HEK293 (cell line): ENCODE results near the gene TK2.

Experiments used
- CTCF ChIA-PET: fragments of 350-600 bp; formaldehyde crosslinking; extraction: SDS; loops from one replicate; lab custom pipeline; 2021; ENCODE audit warnings: antibody characterized with exemption; lab: Yijun Ruan, JAX
- POLR2A ChIA-PET: fragments of 300-600 bp; formaldehyde crosslinking; extraction: SDS; loops from one replicate; lab custom pipeline; 2020; ENCODE audit warnings: antibody characterized with exemption, inconsistent platforms; lab: Yijun Ruan, JAX
- H3K27ac ChIP-seq: fragments of 200-500 bp; sonication (Bioruptor generic); 2 replicates; pipeline ENCODE4 v1.5.1; 2014; ENCODE audit warnings: low read depth, low read length, control low read depth, inconsistent platforms; ENCODE audit errors: extremely low read depth
- H3K36me3 ChIP-seq, 2 experiments: fragments of 200-500 bp in 1 of 2; sonication (Bioruptor generic) in 1 of 2; 1 replicate in 1 of 2; 2 replicates in 1 of 2; pipeline ENCODE4 v1.5.1; 2014 to 2017; ENCODE audit warnings: inconsistent platforms in 2 of 2, low read length in 2 of 2; ENCODE audit not compliant: control insufficient read depth in 2 of 2, insufficient read depth in 1 of 2
- H3K4me1 ChIP-seq: fragments of 200-500 bp; sonication (Bioruptor generic); 2 replicates; pipeline ENCODE4 v1.5.1; 2014; ENCODE audit warnings: mild to moderate bottlenecking, low read length, inconsistent platforms; ENCODE audit not compliant: control insufficient read depth, insufficient read depth
- H3K4me3 ChIP-seq: 2 replicates; pipeline ENCODE4 v1.5.1; 2011; ENCODE audit warnings: low read depth, mild to moderate bottlenecking, control low read depth, low read length, moderate library complexity
- H3K9me3 ChIP-seq: fragments of 200-500 bp; sonication (Bioruptor generic); 2 replicates; pipeline ENCODE4 v1.5.1; 2014; ENCODE audit warnings: low read depth, low read length, inconsistent platforms; ENCODE audit not compliant: control insufficient read depth, insufficient read depth
- GLI4 ChIP-seq: fragments of 450-650 bp; formaldehyde crosslinking; IDR thresholded peaks from 2 replicates; pipeline ENCODE4 v1.5.1; 2016; ENCODE audit warnings: missing biosample characterization, missing genetic modification characterization
- MEIS1 ChIP-seq: sonication (generic); formaldehyde crosslinking; IDR thresholded peaks from 2 replicates; pipeline ENCODE4 v1.8.1; 2022; ENCODE audit warnings: missing genetic modification reagents, mild to moderate bottlenecking, borderline replicate concordance
- PATZ1 ChIP-seq: fragments of 450-650 bp; formaldehyde crosslinking; IDR thresholded peaks from 2 replicates; pipeline ENCODE4 v1.5.1; 2016; ENCODE audit warnings: missing biosample characterization, missing genetic modification characterization
- SP7 ChIP-seq: fragments of 450-650 bp; formaldehyde crosslinking; IDR thresholded peaks from 2 replicates; pipeline ENCODE4 v1.5.1; 2016; ENCODE audit warnings: missing biosample characterization, missing genetic modification characterization
- ZNF132 ChIP-seq: fragments of 450-650 bp; formaldehyde crosslinking; IDR thresholded peaks from 2 replicates; pipeline ENCODE4 v1.5.1; 2017; ENCODE audit warnings: missing biosample characterization, missing genetic modification characterization, borderline replicate concordance
- ZNF169 ChIP-seq: fragments of 450-650 bp; formaldehyde crosslinking; IDR thresholded peaks from 2 replicates; pipeline ENCODE4 v1.5.1; 2016; ENCODE audit warnings: missing biosample characterization, missing genetic modification characterization
- ZNF211 ChIP-seq: fragments of 450-650 bp; formaldehyde crosslinking; IDR thresholded peaks from 2 replicates; pipeline ENCODE4 v1.5.1; 2016; ENCODE audit warnings: low read depth, missing biosample characterization, missing genetic modification characterization
- ZNF221 ChIP-seq: fragments of 450-650 bp; formaldehyde crosslinking; IDR thresholded peaks from 2 replicates; pipeline ENCODE4 v1.5.1; 2017; ENCODE audit warnings: missing biosample characterization, missing genetic modification characterization, borderline replicate concordance
- ZNF391 ChIP-seq: fragments of 450-650 bp; formaldehyde crosslinking; IDR thresholded peaks from 2 replicates; pipeline ENCODE4 v1.5.1; 2016; ENCODE audit warnings: low read depth, missing biosample characterization, missing genetic modification characterization, borderline replicate concordance
- ZNF394 ChIP-seq: fragments of 450-650 bp; formaldehyde crosslinking; IDR thresholded peaks from 2 replicates; pipeline ENCODE4 v1.5.1; 2016; ENCODE audit warnings: missing biosample characterization, missing genetic modification characterization, mild to moderate bottlenecking, moderate library complexity, borderline replicate concordance
- ZNF501 ChIP-seq: fragments of 450-650 bp; formaldehyde crosslinking; IDR thresholded peaks from 2 replicates; pipeline ENCODE4 v1.5.1; 2016; ENCODE audit warnings: missing biosample characterization, missing genetic modification characterization
- ZNF518A ChIP-seq: fragments of 450-650 bp; formaldehyde crosslinking; conservative IDR thresholded peaks from 2 replicates; pipeline ENCODE4 v1.5.1; 2016; ENCODE audit warnings: low read depth, missing biosample characterization, missing genetic modification characterization
- ZNF544 ChIP-seq: fragments of 450-650 bp; formaldehyde crosslinking; IDR thresholded peaks from 2 replicates; pipeline ENCODE4 v1.5.0; 2017; ENCODE audit warnings: missing biosample characterization, missing genetic modification characterization
- ZNF571 ChIP-seq: fragments of 450-650 bp; formaldehyde crosslinking; IDR thresholded peaks from 2 replicates; pipeline ENCODE4 v1.5.0; 2017; ENCODE audit warnings: missing biosample characterization, missing genetic modification characterization
- ZNF610 ChIP-seq: fragments of 450-650 bp; formaldehyde crosslinking; IDR thresholded peaks from 2 replicates; pipeline ENCODE4 v1.5.1; 2016; ENCODE audit warnings: missing biosample characterization, missing genetic modification characterization, borderline replicate concordance
- ZNF623 ChIP-seq: fragments of 450-650 bp; formaldehyde crosslinking; IDR thresholded peaks from 2 replicates; pipeline ENCODE4 v1.5.1; 2016; ENCODE audit warnings: missing biosample characterization, missing genetic modification characterization
- ZNF768 ChIP-seq: fragments of 450-650 bp; formaldehyde crosslinking; IDR thresholded peaks from 2 replicates; pipeline ENCODE4 v1.5.1; 2018; ENCODE audit warnings: missing biosample characterization, mild to moderate bottlenecking, missing genetic modification characterization
- ZNF785 ChIP-seq: fragments of 450-650 bp; formaldehyde crosslinking; IDR thresholded peaks from 2 replicates; pipeline ENCODE4 v1.5.1; 2016; ENCODE audit warnings: missing biosample characterization, missing genetic modification characterization
- ZNF791 ChIP-seq: fragments of 450-650 bp; formaldehyde crosslinking; IDR thresholded peaks from 2 replicates; pipeline ENCODE4 v1.5.1; 2016; ENCODE audit warnings: missing biosample characterization, missing genetic modification characterization
- ZNF843 ChIP-seq: fragments of 450-650 bp; formaldehyde crosslinking; IDR thresholded peaks from 2 replicates; pipeline ENCODE4 v1.5.1; 2016; ENCODE audit warnings: missing biosample characterization, missing genetic modification characterization

The TK2 gene

GRCh38 chr16:66575060-66575459 lies 25.1 kb upstream of the TK2 start:
- no peak overlapping the region for H3K27ac ChIP-seq
- TF ChIP-seq ZNF544 (tag by site-specific recombination) = no peak
- no peak for TF ChIP-seq GLI4 (tag by site-specific recombination)
- no peak for TF ChIP-seq PATZ1 (tag by site-specific recombination)
- no peak for TF ChIP-seq ZNF623
- H3K4me1 ChIP-seq = peaks cover under 1% of the 10 kb centered on the region
- no peaks in the 10 kb centered on the region for H3K9me3 ChIP-seq
- POLR2A ChIA-PET = interaction anchor here (1.0 to 1.1 kb wide), 2 partner anchors 13 to 23 kb away, joined by 3 read pairs; partner anchors contain the start of gene CKLF
- H3K36me3 ChIP-seq = no peaks in the 10 kb centered on the region
- CTCF ChIA-PET = interaction anchor here (0.6 to 1.3 kb wide), 3 partner anchors 12 to 259 kb away, joined by 3 read pairs; no protein-coding TSS in a partner anchor
- H3K4me3 ChIP-seq = no peak overlapping the region

GRCh38 chr16:66574531-66574930 lies 24.6 kb upstream of the TK2 start:
- Histone ChIP-seq H3K4me1 (peaks cover 4% of the 10 kb centered on the region), H3K36me3 (no peaks in the 10 kb centered on the region), H3K4me3 (no peak overlapping the region), H3K27ac (no peak overlapping the region), H3K9me3 (no peaks in the 10 kb centered on the region)
- ChIA-PET POLR2A (interaction anchor here (0.6 to 1.1 kb wide), 3 partner anchors 12 to 120 kb away, joined by 3 read pairs; partner anchors contain the start of gene CKLF), CTCF (interaction anchor here (0.6 to 1.3 kb wide), 4 partner anchors 11 to 259 kb away, joined by 3 read pairs; no protein-coding TSS in a partner anchor)
- TF ChIP-seq ZNF785 (tag by site-specific recombination) = no peak
- TF ChIP-seq ZNF768 (tag by site-specific recombination) = no peak
- TF ChIP-seq ZNF221 (tag by site-specific recombination) = no peak

GRCh38 chr16:66574081-66574480 lies 24.2 kb upstream of the TK2 start:
- no peaks in the 10 kb centered on the region for H3K36me3 ChIP-seq
- H3K27ac ChIP-seq = no peak overlapping the region
- ChIA-PET CTCF (interaction anchor here (0.7 to 1.3 kb wide), 2 partner anchors 11 to 217 kb away, joined by 3 read pairs; no protein-coding TSS in a partner anchor), POLR2A (interaction anchor here (0.6 to 1.0 kb wide), 2 partner anchors 22 to 120 kb away, joined by 3 read pairs; partner anchors contain the start of gene CKLF)
- TF ChIP-seq ZNF501 (tag by site-specific recombination) (no peak), GLI4 (tag by site-specific recombination) (no peak), ZNF791 (tag by site-specific recombination) (no peak), ZNF571 (tag by site-specific recombination) (no peak), ZNF394 (tag by site-specific recombination) (no peak), MEIS1 (CRISPR knock-in tag) (no peak), ZNF843 (tag by site-specific recombination) (no peak), SP7 (tag by site-specific recombination) (no peak), ZNF518A (tag by site-specific recombination) (no peak), ZNF610 (tag by site-specific recombination) (no peak), ZNF132 (no peak), ZNF211 (tag by site-specific recombination) (no peak), ZNF169 (tag by site-specific recombination) (no peak), ZNF391 (tag by site-specific recombination) (no peak)
- no peaks in the 10 kb centered on the region for H3K9me3 ChIP-seq
- H3K4me3 ChIP-seq = no peak overlapping the region
- H3K4me1 ChIP-seq = peaks cover 8% of the 10 kb centered on the region
